ENCODE data around the gene C3orf33.

- TF ChIP-seq CTCF (IDR thresholded peaks at IDR 0.05; ENCODE audit: control extremely low read depth in 1 of 3, insufficient read depth in 1 of 3, low read depth in 1 of 3, low read length in 3 of 3) (no peak), MAX (IDR thresholded peaks at IDR 0.05) (no peak), EZH2 (IDR thresholded peaks at IDR 0.05; ENCODE audit: low read depth, low read length, severe bottlenecking) (no peak), EP300 (IDR thresholded peaks at IDR 0.05; ENCODE audit: borderline replicate concordance in 1 of 2, low read depth in 2 of 2, low read length in 2 of 2) (no peak)
Observed at GRCh38 chr3:155743606-155744005, 62.5 kb downstream of the C3orf33 start.

Measured in H1 (cell line).